NK-92 treated with Interleukin-12 subunit alpha and Interleukin-12 subunit beta, amount 100 ng/mL, for 24 hours (cell line): ENCODE measurements around the gene COLEC12.

ENCODE experiments used
- DNase-seq: peaks from one replicate; lab custom pipeline; 2025; lab: John Stamatoyannopoulos, UW

The COLEC12 gene

DNA sequence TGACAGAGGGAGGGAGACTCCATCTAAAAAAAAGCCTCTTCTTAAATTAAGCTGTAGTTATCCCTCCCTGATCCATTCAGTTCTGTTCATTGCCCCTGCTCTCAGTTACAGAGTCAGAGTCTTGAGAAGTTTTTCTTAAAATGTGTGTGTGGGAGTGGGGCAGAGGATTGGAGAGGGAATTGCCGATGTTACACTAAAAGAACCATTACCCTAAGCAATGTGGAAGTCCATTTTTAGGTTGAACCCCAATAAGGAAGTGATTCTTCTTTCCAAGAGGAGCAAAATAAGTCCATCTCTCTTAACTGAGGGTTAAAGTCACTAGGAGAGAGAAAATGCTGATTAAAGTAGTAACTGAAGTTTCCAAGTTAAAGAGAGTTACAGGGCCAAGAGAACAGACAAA, 211.5 kb downstream of the COLEC12 start:
- no peak for DNase-seq

DNA sequence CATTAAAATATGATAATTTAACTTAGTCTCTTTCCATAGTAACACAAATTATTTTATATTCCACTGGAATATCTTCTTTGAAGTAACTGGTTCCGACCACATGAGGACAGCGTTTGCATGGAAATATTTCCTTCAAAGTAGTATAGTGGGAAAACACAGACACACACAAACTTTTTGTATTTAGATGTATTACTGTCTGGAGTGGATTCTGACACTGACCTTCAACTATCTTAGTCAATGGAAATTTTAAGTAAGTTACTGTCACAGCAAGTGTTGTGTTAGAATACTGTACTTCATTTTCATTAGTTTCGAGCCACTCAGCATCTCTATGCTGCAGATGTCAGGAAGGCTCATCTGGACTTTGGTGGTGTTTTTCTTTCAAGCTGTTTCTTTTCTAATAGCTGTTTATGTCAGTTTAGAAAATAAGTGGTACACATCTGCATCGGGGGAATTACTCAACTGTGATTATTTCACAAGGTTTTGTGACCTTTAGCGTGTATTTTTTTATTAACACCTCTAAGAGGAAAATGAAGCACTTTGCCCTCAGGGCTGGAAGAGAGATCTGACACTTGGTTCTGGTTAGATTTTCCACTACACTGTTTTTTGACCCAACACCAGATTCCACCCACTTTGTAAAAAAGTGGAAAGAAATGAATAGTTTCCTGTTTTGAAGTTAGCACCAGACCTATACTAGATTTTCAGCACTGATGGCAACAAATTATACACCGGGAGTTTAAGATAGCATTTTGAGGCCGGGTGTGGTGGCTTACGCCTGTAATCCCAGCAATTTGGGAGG, 213.8 kb downstream of the COLEC12 start:
- no peak for DNase-seq

DNA sequence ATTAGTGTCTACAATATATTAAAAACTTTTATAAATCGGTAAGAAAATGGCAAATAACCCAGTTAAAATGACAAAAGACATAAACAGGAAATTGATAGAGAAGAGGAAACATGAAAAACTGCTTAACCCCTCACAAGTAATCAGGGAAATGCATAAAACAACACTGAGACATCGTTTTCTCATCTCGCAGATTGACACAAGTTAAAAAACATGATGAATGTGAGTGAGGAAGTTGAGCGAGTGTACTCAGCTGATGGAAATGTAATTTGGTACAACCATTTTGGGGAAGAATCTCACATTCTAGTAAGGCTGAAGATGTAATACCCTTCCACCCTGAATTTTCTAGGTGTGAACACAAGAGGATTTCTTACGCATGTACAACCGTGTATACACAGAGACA, 214.7 kb downstream of the COLEC12 start:
- no peak for DNase-seq

DNA sequence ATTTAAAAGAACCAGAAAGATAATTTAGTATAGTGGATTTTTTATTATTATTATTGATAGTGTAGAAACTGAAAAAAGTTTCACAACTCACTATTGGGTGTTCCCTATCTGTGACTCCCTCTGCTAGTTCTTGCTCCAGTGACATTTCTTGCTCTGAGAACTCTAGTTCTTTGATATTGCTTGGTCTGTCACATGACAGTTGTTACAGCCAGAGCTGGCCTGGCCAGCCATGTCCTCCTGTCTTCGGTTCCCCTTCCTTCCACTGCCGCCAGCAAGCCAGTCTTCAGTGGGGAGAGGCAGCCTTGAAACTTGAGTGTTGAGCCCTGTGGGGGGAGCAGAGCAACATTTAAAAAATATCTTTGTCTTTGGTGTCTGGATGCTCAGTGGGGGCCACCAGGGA, 225.0 kb downstream of the COLEC12 start:
- no peak for DNase-seq

DNA sequence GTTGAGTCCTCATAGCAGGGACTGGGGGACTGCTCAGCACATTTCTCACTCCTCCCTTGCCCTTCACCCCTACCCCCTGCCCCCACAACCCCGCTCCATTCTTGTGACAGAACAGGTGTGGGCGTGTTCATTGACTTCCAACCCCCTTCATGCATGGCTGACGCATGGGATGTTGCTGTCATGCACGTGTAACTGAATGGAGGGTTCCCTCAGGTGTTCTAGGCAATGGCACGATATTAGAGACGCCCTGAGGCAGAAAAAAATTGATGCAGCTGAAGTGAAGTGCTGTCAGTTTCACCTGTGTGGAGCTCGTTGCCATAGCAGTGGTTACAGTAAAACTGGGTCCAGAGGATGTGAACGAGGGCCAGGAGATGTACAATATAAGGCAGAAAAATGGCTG, 226.2 kb downstream of the COLEC12 start:
- DNase-seq: no peak

DNA sequence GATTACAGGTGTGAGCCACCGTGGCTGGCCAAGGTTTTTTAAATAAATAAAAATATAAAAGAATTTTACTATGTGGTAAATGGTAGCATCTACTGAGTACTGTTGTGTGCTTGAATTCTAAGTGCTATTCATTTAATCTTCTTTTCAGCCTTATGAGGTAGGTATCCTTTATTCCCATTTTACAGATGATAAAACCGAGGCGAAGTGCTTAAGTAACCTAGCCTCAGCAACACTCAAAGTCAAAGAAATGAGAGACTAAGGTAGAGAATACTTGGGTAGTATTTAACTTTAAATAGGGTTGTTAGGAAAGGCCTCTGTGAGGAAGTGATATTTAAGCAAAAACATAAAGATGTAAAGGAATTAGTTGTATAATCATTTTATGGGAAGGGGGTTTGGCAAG, 227.0 kb downstream of the COLEC12 start:
- no peak for DNase-seq

DNA sequence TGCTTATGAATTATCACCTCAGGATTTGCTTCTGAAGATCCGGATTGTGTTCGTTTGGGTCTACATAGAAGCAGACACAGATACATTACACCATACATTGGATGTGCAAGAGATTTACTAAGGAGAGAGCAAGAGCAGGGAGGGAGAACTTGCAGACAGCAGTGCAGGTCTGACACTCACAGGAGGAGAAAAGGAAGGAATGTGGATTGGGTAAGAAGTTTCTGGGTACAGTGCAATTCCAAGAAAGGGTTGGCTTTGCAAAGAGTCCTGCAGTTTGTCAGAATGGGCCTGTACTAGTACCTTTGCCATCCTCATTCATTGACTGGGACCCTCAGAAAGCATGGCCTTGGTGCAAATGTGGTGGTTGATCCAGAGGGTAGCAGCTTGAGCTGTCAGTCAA, 227.9 kb downstream of the COLEC12 start:
- DNase-seq: no peak

DNA sequence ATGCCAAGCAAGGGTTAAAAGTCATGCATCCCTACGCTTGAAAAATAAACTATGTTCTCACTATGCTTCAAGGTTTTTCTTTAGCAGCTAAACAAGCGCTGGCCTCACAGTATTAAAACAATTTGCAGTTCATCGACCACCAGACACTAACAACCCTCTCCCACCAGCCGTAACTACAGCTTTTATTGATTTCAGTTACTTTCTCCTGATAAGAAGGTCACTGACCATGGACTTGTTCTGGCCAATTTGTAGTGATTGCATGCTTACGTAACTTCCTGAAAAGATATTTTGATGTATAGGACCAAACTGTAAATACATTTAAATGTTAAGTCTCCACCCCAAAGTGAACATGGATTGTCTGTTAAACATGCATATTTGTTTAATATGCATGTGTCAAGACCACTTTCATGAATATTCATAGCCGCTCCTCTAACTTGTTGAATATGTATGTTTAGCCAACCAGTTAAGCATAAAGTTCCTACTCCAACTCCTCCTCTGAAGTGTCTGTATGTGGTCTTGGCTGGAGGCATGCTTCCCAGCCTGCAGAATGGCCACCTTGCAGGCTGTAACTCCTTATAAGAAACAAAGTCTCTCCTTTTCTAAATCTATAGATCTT, 230.9 kb downstream of the COLEC12 start:
- DNase-seq: no peak

DNA sequence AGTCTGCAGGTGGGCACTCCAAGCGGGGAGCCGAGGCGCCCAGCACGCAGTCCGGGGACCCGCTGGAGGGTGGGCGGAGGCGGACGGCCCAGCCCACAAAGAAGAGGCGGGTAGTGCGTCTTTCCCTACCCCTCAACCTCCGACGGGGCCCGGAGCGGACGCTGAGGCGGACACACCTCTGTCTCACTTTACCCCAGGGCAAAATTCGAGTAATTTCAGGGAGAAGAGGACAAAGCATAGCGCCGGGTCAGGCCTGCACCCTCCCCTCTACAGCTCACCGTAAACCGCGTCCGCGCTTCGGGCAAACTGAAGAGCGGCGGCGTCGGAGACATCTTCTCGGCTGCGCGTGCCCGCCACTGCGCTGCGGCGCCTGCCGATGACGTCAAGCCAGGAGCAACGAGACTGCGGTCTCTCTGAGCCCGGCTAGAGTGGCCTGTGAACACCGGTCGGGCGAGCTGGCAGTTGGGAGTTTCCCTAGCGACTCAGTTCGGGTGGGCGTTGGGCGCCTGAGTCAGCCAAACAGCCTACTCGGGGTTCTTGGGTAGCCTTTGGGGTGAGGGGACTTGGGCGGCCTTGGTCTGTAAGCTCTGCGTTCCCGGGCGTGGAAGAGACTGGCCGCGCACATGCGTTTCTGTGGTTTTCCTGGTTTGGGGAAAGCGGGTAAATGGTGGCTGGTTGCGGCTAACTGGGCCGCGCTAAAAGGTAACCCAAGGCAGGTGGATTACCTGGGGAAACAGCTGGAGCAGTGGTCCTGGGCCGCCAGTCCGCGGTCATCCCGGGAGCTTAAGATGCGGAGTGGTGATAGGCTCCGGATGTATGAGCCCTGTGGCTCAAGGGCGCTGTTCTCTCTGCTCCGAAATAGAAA, 232.6 kb downstream of the COLEC12 start, which contains the start of gene THOC1:
Gene THOC1, minus strand, starts transcription at position 360 of the 865 bp plus-strand sequence. Its CDS starts 28 bp downstream, at position 332.
- peak; percentile 76 for DNase-seq

DNA sequence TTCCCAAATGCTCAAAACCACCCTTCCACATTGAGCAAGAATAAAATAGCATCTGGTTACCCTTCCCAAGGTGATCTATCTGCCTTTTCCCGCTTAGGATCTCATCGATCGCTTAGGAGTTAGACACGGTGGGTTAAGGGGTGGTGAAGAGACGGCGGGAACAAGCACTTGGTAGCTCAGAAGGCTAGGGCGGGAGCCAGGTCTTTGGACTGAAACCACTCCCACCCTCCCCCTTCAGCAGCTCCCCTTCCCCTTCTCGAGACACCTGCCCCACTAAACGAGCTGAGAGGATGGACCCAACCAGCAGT, 233.2 kb downstream of the COLEC12 start:
- no peak for DNase-seq
